ENCODE measurements around the gene NPEPL1. TPM values are rescaled to one million over a fixed set of nuclear protein-coding genes. Genes with fewer than 3 reads are reported as not detected.

The NPEPL1 gene
- total RNA-seq, 4 donors from 2014 or later: 24.3 to 57.3 (median 36.9) TPM

DNA sequence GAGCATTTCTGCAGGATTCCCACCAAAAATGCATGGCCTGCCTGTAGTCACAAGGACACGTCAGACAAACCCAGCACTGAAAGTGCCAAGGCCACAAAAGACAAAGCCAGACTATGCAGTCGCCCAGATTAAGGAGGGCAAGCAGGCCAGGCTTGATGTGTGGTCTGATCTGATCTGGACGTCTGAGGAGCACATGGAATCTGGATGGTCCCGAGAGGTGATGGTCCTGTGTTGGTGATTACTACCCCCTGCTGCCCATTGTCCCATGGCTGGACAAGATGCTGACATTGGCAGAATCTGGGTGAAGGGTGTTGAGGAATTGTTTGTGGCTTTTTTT lies 17.1 kb downstream of the NPEPL1 start:
- H3K4me1 ChIP-seq: no peaks in the 10 kb centered on the region
- no peak for ATAC-seq
- H3K36me3 ChIP-seq: peaks cover 0 to 77% of the 10 kb centered on the region in 2 donors
- no peak overlapping the region for H3K27ac ChIP-seq
- WGBS, 2 donors (ENCODE audit: low coverage in 1 of 2): 51 to 63% methylated on average over 2 to 3 of the region's 4 CpGs
- H3K4me3 ChIP-seq: no peak overlapping the region
- no peak for TF ChIP-seq POLR2A (IDR thresholded peaks at IDR 0.05)
- TF ChIP-seq EP300 (IDR thresholded peaks at IDR 0.05): no peak
- TF ChIP-seq POLR2AphosphoS5 (IDR thresholded peaks at IDR 0.05): no peak
- TF ChIP-seq, protein P1, sequence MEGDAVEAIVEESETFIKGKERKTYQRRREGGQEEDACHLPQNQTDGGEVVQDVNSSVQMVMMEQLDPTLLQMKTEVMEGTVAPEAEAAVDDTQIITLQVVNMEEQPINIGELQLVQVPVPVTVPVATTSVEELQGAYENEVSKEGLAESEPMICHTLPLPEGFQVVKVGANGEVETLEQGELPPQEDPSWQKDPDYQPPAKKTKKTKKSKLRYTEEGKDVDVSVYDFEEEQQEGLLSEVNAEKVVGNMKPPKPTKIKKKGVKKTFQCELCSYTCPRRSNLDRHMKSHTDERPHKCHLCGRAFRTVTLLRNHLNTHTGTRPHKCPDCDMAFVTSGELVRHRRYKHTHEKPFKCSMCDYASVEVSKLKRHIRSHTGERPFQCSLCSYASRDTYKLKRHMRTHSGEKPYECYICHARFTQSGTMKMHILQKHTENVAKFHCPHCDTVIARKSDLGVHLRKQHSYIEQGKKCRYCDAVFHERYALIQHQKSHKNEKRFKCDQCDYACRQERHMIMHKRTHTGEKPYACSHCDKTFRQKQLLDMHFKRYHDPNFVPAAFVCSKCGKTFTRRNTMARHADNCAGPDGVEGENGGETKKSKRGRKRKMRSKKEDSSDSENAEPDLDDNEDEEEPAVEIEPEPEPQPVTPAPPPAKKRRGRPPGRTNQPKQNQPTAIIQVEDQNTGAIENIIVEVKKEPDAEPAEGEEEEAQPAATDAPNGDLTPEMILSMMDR (IDR thresholded peaks at IDR 0.05): no peak
- no peaks in the 10 kb centered on the region for H3K27me3 ChIP-seq
- H3K9me3 ChIP-seq: no peaks in the 10 kb centered on the region

DNA sequence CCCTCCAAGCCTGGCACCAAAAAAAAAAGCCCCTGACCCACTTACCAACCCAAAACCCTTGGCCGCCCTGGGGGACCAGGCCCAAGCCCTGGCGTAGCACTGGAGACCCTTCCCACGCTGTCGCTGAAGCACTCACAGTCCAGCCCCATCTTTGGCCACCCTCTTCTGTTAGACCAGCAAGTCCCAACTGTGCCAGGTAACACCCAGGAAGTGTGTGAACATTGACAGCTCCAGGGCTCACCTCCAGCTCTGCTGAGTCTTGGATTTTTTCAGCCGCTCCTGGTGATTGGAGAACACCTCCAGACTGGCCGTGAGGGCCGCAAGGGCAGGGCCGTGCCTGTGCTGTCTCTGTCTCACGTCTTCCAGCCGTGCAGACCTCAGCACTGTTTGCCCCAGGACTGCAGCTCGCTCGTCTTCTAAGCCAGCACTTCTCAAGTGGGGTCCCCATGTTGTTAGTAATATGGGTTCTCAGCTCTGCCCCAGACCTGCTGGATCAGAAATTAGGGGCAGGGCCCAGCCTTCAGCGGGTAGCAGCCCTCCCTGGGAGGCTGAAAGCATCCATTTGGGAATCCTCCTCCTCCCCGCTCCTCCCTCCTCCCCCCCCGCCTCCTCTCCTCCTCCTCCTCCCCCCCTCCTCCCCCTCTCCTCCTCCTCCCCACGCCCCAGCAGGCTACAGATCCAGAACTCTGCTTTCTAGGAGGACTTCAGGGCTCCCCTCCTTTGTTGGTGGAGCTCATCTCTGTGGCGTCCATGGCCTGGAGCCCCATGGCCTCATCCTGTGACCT lies 18.1 kb downstream of the NPEPL1 start:
- no peak for TF ChIP-seq POLR2AphosphoS5 (IDR thresholded peaks at IDR 0.05)
- no peak for TF ChIP-seq POLR2A (IDR thresholded peaks at IDR 0.05)
- TF ChIP-seq EP300 (IDR thresholded peaks at IDR 0.05): no peak
- TF ChIP-seq, protein P1 (IDR thresholded peaks at IDR 0.05): no peak
- WGBS, 2 donors (ENCODE audit: low coverage in 1 of 2): 85% methylated on average over 7 of the region's 17 CpGs; no CpG with 5 or more reads in 1 of the 2 donors

DNA sequence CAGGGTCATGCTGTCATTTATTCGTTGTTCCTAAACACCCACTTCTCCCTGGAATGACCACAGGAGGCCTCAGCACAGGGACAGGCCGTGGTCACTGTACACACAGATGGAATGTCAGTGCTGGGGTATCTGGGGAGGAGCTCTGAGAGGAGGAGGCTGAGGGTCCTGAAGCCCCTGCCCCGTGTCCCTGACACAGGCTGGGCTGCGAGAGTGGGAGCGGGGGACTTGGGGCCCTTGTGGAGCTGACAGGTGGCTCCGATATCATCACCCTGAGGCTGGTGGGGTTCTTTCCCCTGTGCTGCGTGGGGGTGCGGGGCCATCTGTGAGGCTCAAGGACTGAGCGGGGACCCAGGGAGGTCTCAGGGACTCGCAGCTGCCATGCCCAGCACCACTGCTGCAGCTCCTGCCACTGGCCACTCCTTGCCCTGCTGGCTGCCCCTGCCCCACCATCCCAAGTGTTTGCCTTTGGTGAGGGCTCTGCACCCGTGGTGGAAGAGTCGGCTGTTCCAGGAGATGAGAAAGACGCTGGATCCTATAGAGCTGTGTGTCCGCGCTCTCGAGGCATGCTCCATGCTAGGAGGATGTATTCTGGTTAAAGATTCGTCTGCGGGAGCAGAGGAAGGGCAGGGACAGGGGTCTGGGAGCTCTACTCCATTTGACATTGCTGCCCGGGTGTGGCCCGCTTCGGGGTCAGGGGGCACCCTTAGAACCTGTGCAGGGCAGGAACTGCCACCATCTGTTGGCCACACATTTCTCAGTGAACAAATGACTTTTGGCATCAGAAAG lies 18.9 kb downstream of the NPEPL1 start:
- H3K27me3 ChIP-seq: no peaks in the 10 kb centered on the region
- H3K9me3 ChIP-seq: no peaks in the 10 kb centered on the region
- peaks cover 0 to 74% of the 10 kb centered on the region in 2 donors for H3K36me3 ChIP-seq
- no peak for TF ChIP-seq EP300 (IDR thresholded peaks at IDR 0.05)
- TF ChIP-seq POLR2A (IDR thresholded peaks at IDR 0.05): no peak
- TF ChIP-seq, protein P1 (IDR thresholded peaks at IDR 0.05): no peak
- TF ChIP-seq POLR2AphosphoS5 (IDR thresholded peaks at IDR 0.05): no peak
- no peak overlapping the region for H3K4me3 ChIP-seq
- H3K4me1 ChIP-seq: no peaks in the 10 kb centered on the region
- no peak overlapping the region for H3K27ac ChIP-seq
- ATAC-seq: no peak
- 89% methylated on average over 4 of the region's 21 CpGs; no CpG with 5 or more reads in 1 of the 2 donors for WGBS, 2 donors (ENCODE audit: low coverage in 1 of 2)

More for the DNA sequence above, 18.1 kb downstream of the NPEPL1 start:
- Histone ChIP-seq H3K4me3 (no peak overlapping the region), H3K27me3 (no peaks in the 10 kb centered on the region), H3K9me3 (no peaks in the 10 kb centered on the region), H3K36me3 (peaks cover 0 to 77% of the 10 kb centered on the region in 2 donors), H3K27ac (no peak overlapping the region), H3K4me1 (no peaks in the 10 kb centered on the region)
- ATAC-seq: no peak

DNA sequence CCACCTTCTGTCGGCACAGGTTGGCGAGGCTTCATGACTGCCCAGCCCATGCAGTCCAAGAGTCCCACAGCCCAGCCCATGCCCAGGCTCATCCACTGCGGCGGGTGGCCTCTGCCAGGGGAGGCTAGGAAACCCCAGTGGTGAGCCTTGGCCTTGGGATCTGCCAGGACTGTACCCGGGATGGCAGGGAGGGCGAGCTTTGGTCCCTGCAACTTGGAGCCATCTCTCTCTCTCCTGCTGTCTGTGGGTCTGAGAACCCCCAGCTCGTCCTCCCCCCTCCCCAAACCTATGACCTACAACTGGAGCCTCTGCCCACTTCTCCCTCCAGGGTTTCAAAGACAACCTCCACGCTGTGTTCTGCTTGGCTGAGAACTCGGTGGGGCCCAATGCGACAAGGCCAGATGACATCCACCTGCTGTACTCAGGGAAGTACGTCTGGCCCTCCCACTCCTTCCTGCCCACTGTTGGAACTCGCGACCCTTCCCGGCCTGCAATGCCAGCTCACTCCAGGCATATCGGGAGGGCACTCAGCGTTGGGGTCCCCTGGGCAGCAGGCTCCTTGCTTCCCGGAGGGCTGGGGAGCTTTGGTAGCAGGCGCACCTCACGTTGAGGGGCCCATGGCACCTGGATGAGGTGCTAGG lies 19.7 kb downstream of the NPEPL1 start:
- H3K27ac ChIP-seq: no peak overlapping the region
- H3K9me3 ChIP-seq: no peaks in the 10 kb centered on the region
- H3K36me3 ChIP-seq: peaks cover 0 to 66% of the 10 kb centered on the region in 2 donors
- TF ChIP-seq POLR2AphosphoS5 (IDR thresholded peaks at IDR 0.05): no peak
- TF ChIP-seq, protein P1 (IDR thresholded peaks at IDR 0.05): no peak
- no peak for TF ChIP-seq POLR2A (IDR thresholded peaks at IDR 0.05)
- no peak for TF ChIP-seq EP300 (IDR thresholded peaks at IDR 0.05)
- 65% methylated on average over 6 of the region's 19 CpGs; no CpG with 5 or more reads in 1 of the 2 donors for WGBS, 2 donors (ENCODE audit: low coverage in 1 of 2)
- ATAC-seq: no peak
- H3K27me3 ChIP-seq: no peaks in the 10 kb centered on the region
- no peaks in the 10 kb centered on the region for H3K4me1 ChIP-seq
- no peak overlapping the region for H3K4me3 ChIP-seq

Measured in gastroesophageal sphincter (tissue), 4 donors.